ENCODE results near the gene PRKCH. TPM values are rescaled to one million over a fixed set of nuclear protein-coding genes. Genes with fewer than 3 reads are reported as not detected.
A peak's percentile ranks its signal among the peaks of the same experiment; 100 is the strongest.

Gene PRKCH
- total RNA-seq, 1 experiment from 2014 or later = 3.5 TPM

DNA sequence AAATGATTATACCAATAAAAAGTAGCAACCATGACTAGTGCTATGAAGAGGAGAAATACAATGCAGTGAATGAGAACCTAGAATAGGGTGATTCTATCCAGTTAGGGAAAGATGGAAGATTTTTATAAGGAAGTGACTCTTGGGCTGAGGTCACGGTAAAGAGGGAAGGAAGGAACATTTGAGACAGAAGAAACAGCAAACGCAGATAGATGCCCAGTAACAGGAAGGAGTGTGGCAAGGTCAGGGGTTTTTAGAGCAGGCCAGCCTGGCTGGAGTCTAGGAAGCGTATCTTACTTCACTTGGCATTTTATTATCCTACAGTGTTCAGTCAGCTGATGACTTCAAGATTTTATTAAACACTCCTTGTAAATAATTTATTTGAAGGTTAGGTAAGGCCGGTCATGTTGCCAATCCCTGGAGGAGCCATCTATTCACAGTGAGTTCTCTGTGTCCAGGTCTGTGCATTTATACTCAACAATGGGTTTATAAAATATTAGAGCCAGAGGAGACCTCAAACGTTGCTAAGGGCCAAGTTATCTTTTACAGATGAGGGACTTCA is 170.6 kb downstream of the PRKCH start:
- no peak for DNase-seq (ENCODE audit: low spot score)

DNA sequence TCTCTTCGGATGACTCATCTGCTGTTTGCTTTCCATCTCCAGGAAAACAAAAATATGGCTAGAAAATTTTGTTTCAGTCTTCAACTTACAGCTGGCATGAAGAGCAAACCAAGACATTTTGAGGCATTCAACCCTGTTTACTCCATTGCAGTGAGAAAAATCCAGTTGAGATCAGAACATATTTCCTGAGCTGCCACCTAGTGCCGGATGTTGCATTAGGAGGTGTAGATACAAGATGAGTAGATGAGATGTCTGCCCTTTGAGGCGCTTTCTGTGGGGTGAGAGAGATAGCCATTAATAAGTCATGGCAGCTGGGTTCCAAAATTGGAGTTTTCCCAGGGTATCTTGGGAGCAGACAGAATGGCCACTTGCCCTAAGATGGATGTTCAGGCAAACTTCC is 171.1 kb downstream of the PRKCH start:
- DNase-seq (ENCODE audit: low spot score) = no peak

DNA sequence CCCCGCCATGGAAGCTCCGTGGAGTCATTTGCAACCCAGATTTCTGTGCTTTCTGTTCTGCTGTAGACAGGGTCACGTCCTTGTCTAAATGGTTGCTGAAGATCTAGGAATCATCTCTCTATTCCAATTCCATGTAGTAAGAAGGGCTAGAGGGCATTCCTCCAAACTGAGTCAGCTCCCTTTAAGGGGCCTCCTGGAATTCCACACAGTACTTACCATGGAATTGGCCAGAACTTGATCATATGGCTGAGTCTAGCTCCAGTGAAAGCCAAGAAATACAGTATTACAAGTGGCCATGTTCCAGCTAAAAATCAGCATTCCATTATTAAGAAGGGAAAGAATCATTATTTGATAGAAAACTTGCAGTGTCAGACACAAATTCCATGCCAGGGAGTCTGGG is 171.9 kb downstream of the PRKCH start:
- DNase-seq (ENCODE audit: low spot score) = peak; percentile 68

DNA sequence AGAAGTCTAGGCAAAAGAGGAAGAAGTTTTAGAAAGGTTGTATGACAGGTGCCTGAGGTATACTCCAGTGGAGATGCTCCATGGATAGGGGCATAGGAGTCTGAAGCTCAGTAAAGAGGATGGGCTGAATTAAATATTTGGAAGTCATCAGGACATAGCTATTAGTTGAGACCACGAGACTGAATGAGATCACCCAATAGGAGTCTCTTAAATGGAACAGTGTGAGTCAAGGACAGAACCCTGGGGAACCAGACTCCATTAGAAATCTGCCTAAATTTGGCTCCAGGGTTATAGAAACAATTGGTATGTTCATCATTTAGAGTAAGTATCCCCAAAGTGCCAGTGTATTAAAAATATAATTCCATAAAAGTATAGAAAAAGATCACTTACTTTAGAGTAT is 172.6 kb downstream of the PRKCH start:
- DNase-seq (ENCODE audit: low spot score) = no peak

DNA sequence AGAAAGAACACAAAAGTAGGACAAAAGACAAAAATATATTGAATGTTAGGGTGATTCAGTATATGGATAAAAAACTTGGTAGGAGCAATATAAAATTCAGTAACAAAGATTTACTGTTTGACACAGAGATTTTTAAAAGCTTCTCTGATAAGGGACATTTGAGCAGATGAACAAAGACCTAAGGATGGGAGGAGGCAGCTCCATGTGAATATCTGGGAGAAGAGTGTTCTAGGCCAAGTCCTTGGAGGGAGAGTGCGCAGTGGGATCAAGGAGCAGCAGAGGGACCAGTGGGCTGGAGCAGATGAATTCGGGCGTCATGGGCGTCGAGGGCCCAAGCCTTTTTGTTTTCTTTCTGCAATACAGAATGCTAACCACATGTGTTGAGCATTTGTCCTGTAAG is 174.4 kb downstream of the PRKCH start:
- DNase-seq (ENCODE audit: low spot score) = no peak

DNA sequence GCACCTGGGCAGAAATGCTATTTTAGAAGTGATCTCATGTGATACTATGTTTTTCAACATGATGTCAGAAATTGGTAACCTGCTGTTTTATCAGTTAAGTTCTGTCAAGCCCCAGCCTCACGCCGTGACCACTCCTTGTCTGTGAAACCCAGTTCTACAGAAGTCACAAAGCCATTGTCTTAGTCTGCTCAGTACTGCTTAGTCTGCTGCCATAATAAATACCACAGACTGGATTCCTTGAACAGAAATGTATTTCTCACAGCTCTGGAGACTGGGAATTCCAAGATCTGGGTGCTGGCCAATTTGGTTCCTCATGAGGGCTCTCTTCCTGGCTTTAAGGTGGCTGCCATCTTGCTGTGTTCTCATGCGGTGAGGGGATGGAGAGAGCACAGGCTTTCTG is 176.9 kb downstream of the PRKCH start:
- DNase-seq (ENCODE audit: low spot score) = no peak

DNA sequence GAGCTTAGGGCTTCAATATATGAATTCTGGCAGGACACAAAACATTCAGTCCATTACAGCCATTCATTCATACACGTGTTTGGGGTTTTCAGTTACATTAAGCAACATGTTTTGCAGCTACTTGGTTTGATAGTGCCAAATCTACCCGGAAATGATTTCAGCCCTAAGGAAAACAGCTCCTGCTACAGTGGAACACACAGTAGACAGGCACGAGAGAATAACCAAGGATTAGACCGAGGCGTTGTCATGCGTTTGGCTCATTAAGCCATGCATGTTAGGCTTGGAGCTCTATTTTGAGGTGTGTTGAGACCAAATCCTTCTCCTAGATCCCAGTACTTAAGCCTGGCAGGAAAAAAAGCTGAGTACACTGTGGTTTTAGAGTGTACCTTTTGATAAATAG is 177.4 kb downstream of the PRKCH start:
- DNase-seq (ENCODE audit: low spot score) = no peak

DNA sequence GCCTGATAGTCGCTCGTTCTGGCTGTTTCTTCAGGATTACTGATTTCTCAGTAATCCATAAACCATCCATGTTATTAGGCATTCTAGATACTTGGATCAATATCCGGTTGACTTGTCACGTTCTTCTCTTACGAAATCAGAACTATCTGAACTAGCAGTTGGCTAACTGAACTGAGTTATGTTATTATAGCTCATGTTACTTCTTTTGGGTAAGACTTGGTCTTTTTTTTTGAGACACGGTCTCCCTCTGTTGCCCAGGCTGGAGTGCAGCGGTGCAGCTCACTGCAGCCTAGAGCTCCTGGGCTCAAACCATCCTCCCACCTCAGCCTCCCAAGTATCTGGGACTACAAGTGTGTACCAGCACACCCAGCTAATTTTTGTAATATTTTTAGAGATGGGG is 178.6 kb downstream of the PRKCH start:
- DNase-seq (ENCODE audit: low spot score) = no peak

DNA sequence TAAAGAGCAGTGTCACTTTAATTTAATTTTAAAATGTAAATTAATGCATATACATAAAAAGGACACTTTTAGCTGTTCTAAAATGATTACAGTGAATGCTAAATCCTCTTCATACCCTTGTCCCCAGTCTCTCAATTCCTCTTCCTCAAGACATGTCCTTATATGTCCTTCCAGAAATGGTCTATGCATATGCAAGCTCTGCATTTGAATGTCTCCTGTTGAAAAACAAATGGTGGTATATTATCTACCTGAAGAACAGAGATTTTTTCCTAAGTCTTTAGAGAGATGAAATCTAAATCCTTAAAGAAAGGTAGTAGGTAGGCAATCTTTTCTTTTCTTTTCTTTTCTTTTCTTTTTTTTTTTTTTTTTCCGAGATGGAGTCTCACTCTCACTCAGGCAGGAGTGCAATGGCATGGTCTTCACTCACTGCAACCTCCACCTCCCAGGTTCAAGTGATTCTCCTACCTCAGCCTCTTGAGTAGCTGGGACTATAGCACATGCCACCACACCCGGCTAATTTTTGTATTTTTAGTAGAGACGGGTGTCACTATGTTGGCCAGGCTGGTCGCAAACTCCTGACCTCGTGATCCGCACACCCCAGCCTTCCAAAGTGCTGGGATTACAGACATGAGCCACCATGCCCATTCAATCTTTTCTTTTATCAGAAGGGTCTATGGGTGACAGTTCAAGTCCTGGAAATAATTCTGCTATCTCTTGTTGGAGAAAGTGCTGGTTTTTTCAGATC is 180.5 kb downstream of the PRKCH start:
- no peak for DNase-seq (ENCODE audit: low spot score)

DNA sequence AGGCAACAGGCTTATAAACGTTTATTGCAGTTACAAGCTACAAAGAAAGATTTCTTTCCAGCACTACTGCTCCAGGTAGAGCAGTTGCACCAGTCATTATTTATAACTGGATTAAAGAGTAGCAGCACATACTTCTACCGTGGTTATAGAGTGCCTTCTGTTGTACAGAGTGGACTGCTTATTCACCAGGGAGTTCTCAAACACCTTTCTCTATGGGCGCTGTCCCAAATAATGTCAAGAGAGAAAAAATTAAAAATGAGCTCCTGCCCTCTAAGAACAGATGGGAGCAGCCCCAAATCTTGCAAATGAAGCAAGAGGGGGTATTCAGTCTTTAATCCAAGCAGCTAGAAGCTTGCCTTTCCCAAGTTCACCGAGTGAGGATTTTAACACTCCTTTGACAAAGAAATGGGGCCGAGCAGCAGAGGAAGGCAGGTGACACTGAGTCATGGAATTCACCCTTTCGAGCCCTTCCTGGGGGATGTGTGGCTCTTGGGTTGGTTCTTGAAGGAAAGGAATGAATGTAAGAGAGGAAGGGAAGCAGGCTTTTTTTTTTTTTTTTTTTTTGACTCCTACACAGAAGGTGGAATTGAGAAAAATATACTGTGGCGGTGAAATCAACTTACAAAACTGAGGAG is 181.2 kb downstream of the PRKCH start:
- peak; percentile 32 for DNase-seq (ENCODE audit: low spot score)

DNA sequence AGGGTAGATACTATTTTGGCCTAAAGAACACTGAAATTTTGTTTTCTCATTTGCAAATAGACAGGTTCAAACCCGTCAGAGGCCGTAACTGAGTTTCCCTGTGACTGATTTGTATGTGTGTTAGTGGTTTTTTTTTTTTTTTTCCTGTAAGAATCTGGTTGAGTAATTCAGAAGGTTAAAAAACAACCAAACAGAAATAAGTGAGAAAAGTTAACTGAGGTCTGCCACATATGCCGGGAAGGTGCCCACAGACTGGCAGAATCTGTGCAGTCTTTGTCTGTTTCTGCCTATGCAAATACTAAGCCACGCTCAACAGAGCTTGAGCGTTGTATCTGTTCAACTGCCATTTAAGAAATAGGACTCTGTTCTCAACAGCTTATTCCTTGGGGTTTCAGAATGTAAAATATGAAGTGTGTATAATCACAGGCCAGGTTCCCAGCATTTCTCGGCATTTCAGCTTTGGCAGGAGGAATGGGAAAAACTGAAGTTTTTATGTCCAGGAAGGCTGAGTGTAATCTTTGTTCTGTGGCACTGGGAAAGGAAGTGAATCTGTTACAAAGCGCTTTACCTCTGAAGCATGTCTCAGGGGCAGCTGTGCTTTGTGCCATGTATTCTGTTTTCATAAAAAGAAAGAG is 181.9 kb downstream of the PRKCH start:
- DNase-seq (ENCODE audit: low spot score) = no peak

DNA sequence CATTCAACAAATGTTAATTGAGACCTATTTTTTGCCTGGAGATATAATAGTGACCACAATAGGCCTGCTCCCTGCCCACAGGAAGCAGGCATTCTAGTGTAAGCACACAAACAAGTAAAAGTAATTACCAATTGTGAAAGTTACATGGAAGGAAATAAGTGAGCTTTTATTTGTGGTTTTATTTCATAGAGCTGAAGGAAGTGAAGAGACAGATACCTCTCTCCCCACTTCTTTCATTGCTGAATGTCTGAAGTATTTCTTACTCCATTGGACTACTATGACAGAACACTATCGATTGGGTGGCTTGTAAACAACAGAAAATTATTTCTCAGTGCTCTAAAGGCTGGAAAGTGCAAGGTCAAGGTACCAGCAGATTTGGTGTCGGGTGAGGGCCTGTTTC is 183.5 kb downstream of the PRKCH start:
- no peak for DNase-seq (ENCODE audit: low spot score)

DNA sequence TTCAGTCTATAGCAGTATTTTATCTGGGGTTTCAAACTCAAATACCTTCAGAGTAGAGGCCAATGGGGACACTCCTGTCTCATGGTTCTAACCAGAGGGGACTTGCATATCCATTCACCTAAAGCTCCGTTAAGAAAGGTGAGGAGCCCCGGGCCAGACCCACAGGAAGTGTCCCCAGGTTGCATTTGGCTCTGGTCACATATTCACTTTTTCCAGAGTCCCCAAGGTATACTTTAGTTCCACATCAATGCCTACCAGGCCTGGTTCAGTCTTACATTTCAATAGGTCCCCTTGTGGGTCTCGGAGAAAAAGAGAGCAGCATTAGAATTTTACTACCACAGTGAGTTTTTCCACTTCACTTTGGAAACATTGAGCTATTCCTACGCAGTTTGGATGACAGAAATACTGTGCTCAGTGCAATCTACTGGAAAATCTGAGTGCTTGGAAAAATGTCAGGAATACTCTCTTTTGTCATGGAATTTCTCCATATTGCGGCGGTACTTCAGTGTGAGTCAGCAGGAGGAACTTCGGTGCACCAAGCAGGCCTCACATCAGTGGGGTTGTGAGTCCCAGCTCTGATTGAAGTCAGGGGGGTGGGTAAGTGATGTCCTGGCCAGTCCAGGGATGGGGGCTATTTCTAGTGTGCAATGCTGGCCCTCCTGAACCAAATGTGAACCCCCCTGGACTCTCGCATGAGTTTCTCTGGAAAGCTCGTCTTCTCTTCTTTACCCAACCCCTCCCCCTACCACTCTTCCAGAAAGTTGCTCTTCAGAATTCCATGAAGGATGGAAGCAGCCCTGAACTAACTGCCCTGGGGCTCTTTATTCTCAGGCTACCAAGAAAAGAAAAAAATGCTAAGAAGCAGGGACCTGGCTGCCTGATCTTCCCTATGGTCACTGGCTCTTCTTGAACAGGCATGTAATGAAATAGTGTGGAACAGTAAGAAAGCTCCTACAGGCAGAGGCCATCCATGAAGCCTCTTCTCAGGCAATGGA is 184.7 kb downstream of the PRKCH start:
- peak; percentile 36 for DNase-seq (ENCODE audit: low spot score)

DNA sequence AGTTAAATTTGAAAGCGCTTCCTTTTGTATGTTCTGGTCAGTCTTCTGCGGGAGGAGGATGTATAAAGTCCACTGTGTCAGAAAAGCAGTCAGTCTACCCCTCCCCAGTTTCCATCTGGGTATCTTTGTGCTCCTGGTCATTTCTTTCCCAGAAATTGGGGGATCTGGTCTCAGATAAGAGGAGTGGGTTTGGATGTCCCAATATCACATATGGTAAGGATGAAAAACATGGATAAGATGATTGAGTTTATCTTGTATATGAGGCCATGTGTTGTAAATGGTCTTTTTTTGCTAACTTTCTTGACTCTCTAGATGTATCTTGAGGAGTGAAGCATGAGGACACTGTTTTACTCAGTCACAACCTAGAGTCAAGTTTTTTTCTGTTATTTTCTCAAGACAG is 187.1 kb downstream of the PRKCH start:
- no peak for DNase-seq (ENCODE audit: low spot score)

DNA sequence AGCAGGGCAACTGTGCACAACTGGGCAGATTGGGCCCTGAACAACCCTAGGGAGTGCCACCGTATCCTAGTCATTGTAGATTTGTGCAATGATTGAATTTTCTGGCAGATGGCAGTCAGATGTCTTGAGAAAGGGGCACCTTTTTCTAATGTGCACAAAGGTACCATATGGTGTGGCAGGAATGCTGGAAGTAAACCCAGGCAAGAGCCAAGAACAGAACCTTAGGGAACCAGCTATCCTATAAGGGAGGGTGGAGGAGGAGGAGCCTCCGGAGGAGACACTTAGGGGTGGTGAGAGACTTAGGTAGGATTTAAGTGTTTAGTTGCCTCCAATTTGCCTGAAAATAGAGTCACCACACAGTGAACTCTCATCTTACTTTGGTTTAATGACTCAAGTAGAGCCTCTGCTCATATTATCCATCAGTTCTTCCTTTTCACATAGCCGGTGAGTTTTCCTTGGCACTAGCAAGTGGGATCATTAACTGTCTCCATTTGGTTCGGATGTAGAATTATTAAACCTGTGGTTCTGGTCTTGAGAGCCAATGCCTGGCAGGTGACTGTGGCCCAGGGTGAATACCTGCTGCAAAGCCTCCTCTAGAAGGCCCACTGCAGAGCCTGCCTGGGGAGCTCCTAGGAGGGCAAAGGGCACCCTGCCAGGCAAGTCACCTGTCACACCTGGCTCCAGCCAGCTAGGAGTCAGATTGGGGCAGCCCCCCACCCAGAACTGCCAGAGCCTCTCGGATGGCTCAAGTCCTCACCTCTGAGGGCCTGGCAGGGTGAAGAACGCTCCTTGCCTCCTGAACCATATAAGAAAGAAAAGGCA is 189.6 kb downstream of the PRKCH start:
- DNase-seq (ENCODE audit: low spot score) = no peak

DNA sequence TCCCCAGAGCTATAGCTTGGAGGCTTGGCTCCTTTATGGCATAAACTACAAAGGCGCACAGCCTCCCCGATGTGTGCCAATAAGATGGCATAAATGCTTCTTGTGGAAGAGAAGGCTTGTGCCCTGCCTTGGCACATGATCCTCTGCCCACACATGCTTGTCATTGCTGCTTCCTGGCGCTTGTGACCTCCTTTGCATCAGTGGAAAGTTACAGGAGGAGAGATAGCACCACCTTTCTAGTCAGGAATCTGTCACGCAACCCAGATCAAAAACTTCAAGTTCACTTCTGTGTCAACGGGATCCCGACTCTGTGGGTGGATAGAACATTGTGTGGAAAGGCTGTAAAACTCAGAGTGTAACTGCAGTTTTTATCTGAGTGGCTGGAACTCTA is 190.2 kb downstream of the PRKCH start:
- no peak for DNase-seq (ENCODE audit: low spot score)

DNA sequence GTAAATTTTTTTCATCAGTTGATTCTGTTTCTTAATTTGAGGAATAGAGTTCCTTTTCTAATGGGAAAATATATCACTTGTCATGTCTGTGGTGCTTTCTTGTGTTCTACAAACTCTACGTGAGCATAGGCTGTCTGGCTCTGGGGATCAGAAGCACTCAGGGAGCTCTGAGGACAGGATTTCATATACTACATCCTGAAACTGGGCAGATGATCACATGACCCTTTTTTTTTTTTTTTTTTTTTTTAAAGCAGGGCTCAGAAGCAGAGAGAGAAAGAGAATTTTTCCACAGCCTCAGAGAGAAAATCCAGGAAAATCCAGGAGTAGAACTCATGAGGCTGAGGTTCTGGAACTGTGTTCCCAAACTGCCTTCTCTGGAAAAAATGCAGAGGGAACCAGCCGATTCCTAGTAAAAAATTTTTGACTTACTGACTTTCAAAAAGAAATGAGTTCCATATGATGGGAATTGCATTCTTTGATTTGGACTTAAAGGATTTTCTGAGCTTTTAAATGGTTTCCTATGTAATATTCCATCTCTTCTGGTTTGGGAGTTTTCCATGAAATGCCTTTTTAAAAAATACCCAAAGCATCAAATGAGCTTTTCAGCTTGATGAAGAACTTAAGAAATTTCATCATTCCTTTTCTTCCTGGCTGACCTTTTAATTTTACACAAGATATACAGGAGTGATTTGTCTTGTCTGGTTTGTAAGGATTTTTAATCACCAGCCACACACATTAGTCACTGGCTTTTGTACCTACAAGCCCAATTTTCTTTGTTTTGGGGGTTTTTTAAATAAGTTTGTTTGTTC is 190.9 kb downstream of the PRKCH start:
- no peak for DNase-seq (ENCODE audit: low spot score)

DNA sequence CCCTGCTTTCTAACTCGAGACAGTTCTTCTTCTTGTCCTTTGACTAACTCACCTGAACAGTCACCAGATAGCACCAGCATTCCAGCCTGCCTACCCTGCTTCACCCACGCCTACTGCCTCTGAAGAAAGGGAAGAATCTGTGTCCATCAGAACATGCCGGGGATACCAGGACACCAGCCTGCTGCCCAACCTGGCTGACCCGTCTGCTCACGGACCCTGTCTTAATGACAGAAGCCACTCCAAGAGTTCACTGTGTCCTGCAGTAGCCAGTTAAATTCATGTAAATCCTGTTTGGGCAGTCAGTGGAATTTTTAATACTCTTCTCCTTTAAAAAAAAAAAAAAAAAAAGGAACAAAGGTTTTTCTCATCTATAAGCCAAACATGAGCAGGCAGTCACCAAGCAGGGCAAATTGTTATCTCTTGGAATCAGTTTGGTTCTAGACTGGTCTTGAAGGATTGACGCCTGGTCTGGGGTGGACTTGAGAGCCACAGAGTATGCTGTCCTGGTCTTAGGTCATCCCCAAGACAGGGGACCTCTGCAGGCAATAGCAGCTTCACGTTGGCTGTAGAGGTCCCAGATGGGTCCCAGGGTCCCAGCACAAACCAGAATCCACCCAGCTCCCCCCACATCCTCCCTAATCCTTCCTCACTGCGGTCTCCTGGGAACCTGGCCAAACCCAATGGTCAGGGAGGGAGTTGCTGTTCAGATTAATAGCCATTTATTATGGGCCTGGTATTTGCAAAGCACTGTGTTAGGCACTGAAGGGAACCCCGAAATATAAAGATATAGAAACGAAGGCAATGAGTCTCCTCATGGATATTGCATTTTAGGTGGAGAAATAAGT is 192.8 kb downstream of the PRKCH start:
- no peak for DNase-seq (ENCODE audit: low spot score)

DNA sequence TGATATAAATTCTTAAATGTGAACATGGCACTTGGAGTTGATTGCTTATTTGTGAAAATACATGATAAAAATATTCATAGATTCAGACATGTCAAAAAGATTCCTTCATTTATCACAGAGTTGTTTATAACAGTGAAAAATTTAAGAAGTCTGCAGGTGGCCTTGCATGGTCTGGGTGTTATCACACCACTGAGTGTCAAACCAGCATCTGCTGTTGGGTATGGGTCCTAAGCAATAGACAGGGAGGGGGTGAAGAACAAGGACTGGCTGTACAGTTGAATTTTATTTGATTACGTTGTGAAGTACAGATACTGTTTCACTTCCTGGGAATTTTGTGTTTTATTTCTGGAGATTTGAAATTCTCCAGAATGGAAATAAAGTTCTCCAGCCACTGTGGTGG is 193.5 kb downstream of the PRKCH start:
- no peak for DNase-seq (ENCODE audit: low spot score)

Measured in A172 (cell line).